AG10803 (cell line): ENCODE data around the gene EIF1.

ENCODE experiments used
- DNase-seq: peaks from one replicate; pipeline ENCODE4 v3.0.0; 2010; ENCODE audit warnings: low read depth
- H3K4me3 ChIP-seq: 2 replicates; pipeline ENCODE4 v1.5.1; 2011; ENCODE audit warnings: mild to moderate bottlenecking, low read length, control low read depth
- TF ChIP-seq, protein P1 (sequence below): conservative IDR thresholded peaks from 2 replicates; pipeline ENCODE4 v1.5.1; 2011; ENCODE audit warnings: mild to moderate bottlenecking, low read length, control low read depth, inconsistent platforms

EIF1 gene

GRCh38 chr17:41737680-41738023, 49.0 kb downstream of the EIF1 start:
- no peak overlapping the region for H3K4me3 ChIP-seq
- no peak for DNase-seq
- TF ChIP-seq, protein P1, sequence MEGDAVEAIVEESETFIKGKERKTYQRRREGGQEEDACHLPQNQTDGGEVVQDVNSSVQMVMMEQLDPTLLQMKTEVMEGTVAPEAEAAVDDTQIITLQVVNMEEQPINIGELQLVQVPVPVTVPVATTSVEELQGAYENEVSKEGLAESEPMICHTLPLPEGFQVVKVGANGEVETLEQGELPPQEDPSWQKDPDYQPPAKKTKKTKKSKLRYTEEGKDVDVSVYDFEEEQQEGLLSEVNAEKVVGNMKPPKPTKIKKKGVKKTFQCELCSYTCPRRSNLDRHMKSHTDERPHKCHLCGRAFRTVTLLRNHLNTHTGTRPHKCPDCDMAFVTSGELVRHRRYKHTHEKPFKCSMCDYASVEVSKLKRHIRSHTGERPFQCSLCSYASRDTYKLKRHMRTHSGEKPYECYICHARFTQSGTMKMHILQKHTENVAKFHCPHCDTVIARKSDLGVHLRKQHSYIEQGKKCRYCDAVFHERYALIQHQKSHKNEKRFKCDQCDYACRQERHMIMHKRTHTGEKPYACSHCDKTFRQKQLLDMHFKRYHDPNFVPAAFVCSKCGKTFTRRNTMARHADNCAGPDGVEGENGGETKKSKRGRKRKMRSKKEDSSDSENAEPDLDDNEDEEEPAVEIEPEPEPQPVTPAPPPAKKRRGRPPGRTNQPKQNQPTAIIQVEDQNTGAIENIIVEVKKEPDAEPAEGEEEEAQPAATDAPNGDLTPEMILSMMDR = no peak

GRCh38 chr17:41738077-41738800, 49.6 kb downstream of the EIF1 start:
- TF ChIP-seq, protein P1 = peak; percentile 96
- DNase-seq = peak; percentile 62
- H3K4me3 ChIP-seq = no peak overlapping the region

DNA sequence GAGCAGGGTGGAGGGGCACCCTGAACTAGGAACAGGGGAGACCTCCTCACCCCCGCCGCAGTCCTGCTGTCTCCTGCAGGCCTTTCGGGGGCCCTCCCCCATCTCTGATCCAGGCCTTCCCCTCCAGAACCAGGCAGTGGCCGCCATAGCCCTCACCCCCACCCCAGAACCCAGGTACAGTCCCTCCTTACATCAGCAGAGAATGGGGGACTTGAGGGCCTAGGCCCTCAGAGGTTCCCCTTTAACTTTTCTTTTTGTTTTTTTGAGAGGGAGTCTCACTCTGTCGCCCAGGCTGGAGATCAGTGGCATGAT, 50.1 kb downstream of the EIF1 start:
- TF ChIP-seq, protein P1 = no peak
- DNase-seq = no peak
- H3K4me3 ChIP-seq = no peak overlapping the region

DNA sequence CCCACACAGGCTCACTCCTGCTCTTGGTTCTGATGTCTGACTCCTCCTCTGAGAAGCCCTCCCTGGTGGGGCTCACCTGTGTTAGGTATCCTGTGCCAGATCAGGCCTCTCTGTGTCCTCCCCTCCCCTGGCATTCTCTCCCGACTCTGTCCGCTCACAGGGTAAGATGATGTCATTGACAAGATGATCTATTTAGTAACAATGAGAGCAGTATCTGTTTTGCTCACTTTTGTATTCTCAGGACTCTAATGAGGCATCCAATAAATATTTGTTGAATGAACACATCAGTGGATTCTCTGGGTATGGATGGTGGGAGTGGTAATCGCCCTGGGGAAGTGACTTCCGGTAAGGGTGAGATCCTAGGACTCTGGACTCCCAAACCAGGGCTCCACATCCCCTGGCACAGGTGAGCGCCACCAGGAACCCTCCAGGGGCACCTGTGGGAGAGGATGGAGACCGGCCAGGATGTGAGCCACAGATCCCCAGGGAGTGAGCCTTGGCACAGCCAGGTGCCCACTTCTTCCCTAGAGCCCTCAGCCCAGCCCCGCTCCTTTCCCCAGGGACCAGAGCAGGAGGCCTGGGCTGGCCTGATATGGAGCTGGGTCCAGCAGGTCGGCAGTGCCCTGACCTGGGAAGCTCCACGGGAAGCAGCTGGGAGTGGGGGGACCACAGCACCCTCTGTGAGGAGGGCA, 51.1 kb downstream of the EIF1 start:
- TF ChIP-seq, protein P1 = no peak
- H3K4me3 ChIP-seq = no peak overlapping the region
- DNase-seq = peak; percentile 49

- TF ChIP-seq, protein P1 = no peak
- no peak overlapping the region for H3K4me3 ChIP-seq
- no peak for DNase-seq
Measured at GRCh38 chr17:41740506-41740905, 51.8 kb downstream of the EIF1 start.

GRCh38 chr17:41741709-41742108, 53.0 kb downstream of the EIF1 start:
- TF ChIP-seq, protein P1 = no peak
- no peak overlapping the region for H3K4me3 ChIP-seq
- DNase-seq = no peak
